ENCODE results near the gene DSG4.

GRCh38 chr18:31445908-31446307, 69.3 kb downstream of the DSG4 start:
- TF ChIP-seq CTCF (IDR thresholded peaks at IDR 0.05) (no peak), POLR2AphosphoS5 (IDR thresholded peaks at IDR 0.05) (no peak), EP300 (IDR thresholded peaks at IDR 0.05; ENCODE audit: low read depth) (no peak)

Data from transverse colon (tissue), 4 donors.